ENCODE results near the gene PTPN21.

The PTPN21 gene

DNA sequence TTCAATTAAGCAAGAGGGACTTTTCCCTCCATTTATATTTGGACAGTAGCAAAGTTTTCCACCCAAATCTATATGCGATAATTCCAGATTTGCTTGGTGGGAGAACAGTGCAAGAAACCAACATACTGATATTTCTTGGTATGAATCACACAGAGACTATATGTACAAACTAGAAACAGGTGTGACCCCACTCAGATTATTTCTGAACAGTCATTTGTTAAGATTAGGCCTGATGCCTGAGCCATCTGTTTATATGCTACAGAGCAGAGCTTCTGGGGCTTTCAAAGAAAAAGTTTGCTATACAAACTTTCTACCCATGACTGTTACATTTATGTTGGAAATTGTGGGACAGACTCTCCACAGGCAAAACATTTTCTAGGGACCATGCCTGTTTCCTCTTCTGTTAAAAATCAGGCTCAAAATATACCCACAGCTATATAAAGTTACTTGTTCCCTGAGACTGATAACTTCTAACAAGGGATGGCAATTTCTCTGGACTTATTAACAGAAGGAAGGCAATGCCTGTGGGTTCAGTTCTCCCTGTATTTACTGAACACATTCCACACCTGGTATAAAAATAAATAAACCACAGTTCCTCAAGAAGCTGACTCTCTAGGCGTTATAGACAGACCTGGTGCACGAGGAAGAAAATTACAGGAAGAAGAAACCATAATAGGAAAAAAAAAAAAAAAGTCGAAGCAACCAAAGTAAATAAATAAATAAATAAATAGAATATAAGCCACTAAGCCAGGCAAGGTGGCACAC lies 8.0 kb downstream of the PTPN21 start:
- TF ChIP-seq, protein P1, sequence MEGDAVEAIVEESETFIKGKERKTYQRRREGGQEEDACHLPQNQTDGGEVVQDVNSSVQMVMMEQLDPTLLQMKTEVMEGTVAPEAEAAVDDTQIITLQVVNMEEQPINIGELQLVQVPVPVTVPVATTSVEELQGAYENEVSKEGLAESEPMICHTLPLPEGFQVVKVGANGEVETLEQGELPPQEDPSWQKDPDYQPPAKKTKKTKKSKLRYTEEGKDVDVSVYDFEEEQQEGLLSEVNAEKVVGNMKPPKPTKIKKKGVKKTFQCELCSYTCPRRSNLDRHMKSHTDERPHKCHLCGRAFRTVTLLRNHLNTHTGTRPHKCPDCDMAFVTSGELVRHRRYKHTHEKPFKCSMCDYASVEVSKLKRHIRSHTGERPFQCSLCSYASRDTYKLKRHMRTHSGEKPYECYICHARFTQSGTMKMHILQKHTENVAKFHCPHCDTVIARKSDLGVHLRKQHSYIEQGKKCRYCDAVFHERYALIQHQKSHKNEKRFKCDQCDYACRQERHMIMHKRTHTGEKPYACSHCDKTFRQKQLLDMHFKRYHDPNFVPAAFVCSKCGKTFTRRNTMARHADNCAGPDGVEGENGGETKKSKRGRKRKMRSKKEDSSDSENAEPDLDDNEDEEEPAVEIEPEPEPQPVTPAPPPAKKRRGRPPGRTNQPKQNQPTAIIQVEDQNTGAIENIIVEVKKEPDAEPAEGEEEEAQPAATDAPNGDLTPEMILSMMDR (conservative IDR thresholded peaks at IDR 0.05; ENCODE audit: low read depth, low read length): no peak

DNA sequence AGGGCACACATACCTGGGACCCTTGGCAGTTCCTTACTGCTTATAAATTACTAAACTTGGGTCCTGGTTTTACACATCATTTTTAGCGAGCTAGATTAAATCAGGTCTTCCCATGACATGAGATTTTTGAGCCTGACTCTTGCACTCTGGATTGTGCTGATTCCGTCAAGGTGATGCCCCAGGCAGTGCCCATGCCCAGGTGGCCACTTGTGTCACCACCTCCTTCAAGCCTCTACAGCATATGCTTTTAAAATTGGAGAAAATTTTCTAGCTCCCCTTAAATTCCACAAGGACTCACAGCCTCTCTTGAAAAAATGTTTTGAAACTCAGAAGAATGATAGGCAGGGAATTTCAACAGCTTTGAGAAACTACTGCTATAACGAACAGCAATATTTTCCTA lies 9.6 kb downstream of the PTPN21 start:
- TF ChIP-seq, protein P1 (conservative IDR thresholded peaks at IDR 0.05; ENCODE audit: low read depth, low read length): no peak
- H3K4me3 ChIP-seq (ENCODE audit: low read depth, low read length): no peak overlapping the region
- DNase-seq (ENCODE audit: low read depth): no peak

More for the DNA sequence above, 8.0 kb downstream of the PTPN21 start:
- no peak overlapping the region for H3K4me3 ChIP-seq (ENCODE audit: low read depth, low read length)
- DNase-seq (ENCODE audit: low read depth): no peak

DNA sequence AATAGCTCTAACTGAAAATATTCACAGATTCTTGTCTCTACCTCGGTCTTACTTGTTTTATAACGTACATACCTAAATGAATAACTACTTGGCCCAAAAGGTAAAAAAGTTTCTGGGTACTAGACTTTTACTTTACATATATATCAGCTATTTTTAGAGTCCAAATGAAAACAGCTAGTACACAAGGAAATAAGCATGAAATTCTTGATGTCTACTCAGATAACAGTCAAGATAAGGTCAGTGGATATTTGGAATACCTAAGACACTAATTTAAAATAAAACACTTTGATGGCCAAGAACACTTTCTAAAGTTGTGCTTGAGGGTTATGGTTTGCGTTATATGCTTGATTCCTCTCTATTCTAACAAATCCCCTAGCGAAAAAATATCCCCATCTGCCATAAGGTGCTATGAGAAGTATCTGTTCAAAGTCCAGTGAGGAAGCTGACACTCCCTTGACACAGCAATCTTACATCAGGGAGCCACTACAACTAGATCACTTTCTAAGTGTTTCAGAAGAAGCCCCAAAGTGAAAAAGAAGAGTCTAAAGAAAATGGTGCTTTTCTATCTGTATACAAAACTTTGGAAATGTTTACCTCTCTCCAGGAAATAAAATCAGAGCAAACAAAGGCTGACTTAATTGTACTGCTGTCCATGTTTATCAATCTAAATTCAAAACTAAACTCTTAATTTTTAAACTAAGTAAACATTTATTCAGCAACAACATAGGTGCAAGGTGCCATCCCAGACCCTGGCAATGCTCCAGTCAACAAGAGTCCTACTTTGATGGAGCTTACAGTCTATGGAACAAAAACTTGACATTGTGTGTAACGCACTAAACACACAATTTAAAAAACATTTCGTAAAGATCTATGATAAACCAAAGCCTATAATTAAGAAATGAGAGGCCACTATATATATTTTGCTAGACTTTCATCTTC lies 11.7 kb downstream of the PTPN21 start:
- TF ChIP-seq, protein P1 (conservative IDR thresholded peaks at IDR 0.05; ENCODE audit: low read depth, low read length): no peak
- DNase-seq (ENCODE audit: low read depth): no peak

DNA sequence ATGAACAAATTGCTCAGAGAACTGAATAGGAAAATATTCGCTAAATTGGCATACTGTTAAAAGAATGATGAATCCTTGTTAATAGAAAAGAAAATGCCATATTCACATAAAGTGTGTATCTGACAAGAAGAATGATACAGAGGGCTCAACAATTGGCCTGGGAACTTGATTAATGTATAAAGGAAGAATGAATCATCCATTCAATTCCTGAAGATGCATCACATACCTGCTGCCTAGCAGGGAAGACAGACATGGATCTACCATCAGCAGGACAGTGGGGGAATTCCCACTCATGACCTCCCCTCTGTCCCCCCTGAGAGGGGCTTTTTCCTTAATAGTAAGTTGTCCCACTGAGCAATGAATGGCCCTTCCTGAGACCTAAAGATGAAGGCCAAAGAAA lies 13.5 kb downstream of the PTPN21 start:
- DNase-seq (ENCODE audit: low read depth): no peak
- H3K4me3 ChIP-seq (ENCODE audit: low read depth, low read length): no peak overlapping the region
- TF ChIP-seq, protein P1 (conservative IDR thresholded peaks at IDR 0.05; ENCODE audit: low read depth, low read length): no peak

More for the DNA sequence above, 11.7 kb downstream of the PTPN21 start:
- H3K4me3 ChIP-seq (ENCODE audit: low read depth, low read length): no peak overlapping the region

DNA sequence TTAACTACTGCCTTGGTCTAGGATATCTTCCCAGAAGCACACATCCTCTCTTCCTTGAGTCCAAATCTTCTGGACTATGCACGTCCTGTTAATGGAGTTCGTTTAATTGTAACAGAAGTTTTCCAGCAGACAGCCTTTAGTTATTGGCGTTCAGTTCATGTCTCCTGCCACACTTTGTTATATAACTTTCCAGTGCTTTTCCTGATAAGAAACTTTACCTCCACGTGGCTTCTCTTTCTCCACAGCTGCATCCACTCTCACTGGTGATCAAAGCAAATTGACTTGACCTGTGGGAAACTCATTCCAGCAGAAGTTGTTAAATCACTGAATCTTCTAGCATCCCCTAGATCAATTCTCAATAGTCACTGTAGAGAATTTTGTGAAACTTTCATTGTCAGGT lies 19.0 kb downstream of the PTPN21 start:
- H3K4me3 ChIP-seq (ENCODE audit: low read depth, low read length): no peak overlapping the region
- TF ChIP-seq, protein P1 (conservative IDR thresholded peaks at IDR 0.05; ENCODE audit: low read depth, low read length): no peak

DNA sequence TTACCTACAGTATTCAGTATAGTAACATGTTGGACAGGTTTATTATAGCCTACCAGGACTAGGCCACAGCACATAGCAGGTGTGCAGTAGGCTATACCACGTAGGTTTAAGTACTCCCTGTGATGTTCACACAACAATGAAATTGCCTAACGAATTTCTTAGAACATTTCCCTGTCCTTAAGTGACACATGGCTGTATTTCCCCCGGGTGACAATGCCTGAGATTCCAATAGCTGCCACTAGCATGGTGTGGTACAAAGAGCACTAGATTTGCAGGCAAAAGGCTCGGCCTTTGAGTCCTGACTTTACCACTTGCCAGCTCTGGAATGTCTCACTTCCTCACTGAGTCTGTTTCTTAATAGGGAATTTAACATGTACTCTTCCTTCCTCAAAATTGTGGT lies 19.7 kb downstream of the PTPN21 start:
- TF ChIP-seq, protein P1 (conservative IDR thresholded peaks at IDR 0.05; ENCODE audit: low read depth, low read length): no peak
- DNase-seq (ENCODE audit: low read depth): no peak
- no peak overlapping the region for H3K4me3 ChIP-seq (ENCODE audit: low read depth, low read length)

More for the DNA sequence above, 19.0 kb downstream of the PTPN21 start:
- DNase-seq (ENCODE audit: low read depth): no peak
